Measurements from ENCODE around the gene PEX16. TPM values are rescaled to one million over a fixed set of nuclear protein-coding genes. Genes with fewer than 3 reads are reported as not detected.

PEX16 gene
- 14.0 TPM for total RNA-seq

GRCh38 chr11:45917623-45918330 is at the start of gene PEX16:
PEX16 (minus strand) TSS chr11:45917877; CDS start chr11:45917811, 66 bp downstream.

GRCh38 chr11:45922425-45923082 is 4.9 kb upstream of the PEX16 start, which contains the start of gene LARGE2:
LARGE2 (plus strand) TSS chr11:45922656; CDS start chr11:45922883, 227 bp downstream.

GRCh38 chr11:45906965-45907611 is 10.6 kb downstream of the PEX16 start, which contains the start of gene FREY1:
FREY1 (minus strand) TSS chr11:45907271; CDS start chr11:45907245, 26 bp downstream.

GRCh38 chr11:45885274-45885920 is 32.3 kb downstream of the PEX16 start, which contains the start of gene MAPK8IP1:
MAPK8IP1 (plus strand) TSS chr11:45885651; CDS start chr11:45885821, 170 bp downstream.

Other genes starting within 250 kb of the PEX16 start
- gene SLC35C1, start 112.7 kb downstream of the PEX16 start, total RNA-seq, result 8.0 TPM
- gene CRY2, start 70.4 kb downstream of the PEX16 start, total RNA-seq, result 69.9 TPM
- gene MAPK8IP1, start 32.2 kb downstream of the PEX16 start, total RNA-seq, result 33.6 TPM
- 0.82 TPM for gene FREY1, start 10.6 kb downstream of the PEX16 start, total RNA-seq
- gene LARGE2, start 4.8 kb upstream of the PEX16 start, total RNA-seq, result 3.8 TPM
- 57.6 TPM for gene PHF21A, start 203.6 kb upstream of the PEX16 start, total RNA-seq